CD4-positive, alpha-beta T cell treated with Interleukin-21 for 1 hour (primary cell): ENCODE data around the gene KLHL15.
"Not testable (repeated sequence)": the region's sequence is repeated elsewhere in the genome, so short reads cannot be mapped to it uniquely, and the experiment has no call there.

Experiments used
- DNase-seq: peaks from one replicate; pipeline ENCODE4 v3.0.0-alpha.2; 2020

The KLHL15 gene

GRCh38 chrX:24017674-24018073, 9.3 kb downstream of the KLHL15 start:
- no peak for DNase-seq

DNA sequence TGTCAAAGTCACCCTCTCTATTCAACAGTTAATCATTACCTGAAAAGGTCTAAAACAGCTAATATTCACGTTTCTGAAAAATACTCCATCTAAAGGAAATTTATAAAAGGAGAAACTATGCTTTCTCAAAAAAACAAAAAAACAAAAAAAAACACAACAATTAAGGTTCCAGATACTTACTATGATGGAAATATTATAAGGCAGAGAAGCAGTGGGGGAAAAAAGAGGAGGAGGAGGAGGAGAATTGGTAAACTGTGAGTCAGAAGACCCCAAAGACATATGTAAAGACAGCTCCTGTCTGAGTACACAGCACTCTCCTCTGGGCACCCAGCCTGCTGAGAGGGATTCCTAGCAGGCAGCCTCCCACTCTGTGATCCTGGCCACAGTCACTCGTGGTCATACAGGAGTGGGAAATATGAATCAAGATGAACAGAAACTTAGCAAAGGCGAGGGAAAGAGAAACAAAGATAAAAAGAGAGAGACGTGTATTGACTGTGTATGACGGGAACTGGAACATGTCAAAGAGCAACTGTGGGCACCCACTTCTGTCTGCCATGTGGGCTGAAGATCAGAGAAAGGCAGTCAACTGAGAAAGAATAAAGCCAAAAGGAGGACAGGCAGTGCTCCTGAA, 12.5 kb downstream of the KLHL15 start:
- DNase-seq = peak; percentile 38

DNA sequence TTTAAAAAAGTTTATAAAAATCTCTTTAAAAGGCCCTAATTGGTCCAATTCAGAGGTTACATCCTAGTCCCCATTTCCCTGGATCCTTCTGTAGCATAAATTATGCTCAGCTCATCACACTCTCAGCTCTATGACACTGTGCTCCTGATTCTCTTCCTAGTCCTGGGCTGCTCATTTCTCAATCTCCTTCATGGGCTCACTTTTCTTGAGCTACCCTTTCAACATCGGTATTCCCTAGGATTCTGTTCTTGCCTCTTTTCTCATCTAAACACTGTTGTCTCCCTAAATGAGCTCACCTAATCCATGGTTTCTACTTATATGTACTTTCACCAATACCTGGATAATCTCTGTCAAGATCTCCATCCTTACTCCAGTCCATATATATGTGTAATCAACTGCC, 14.7 kb downstream of the KLHL15 start:
- DNase-seq = no peak

DNA sequence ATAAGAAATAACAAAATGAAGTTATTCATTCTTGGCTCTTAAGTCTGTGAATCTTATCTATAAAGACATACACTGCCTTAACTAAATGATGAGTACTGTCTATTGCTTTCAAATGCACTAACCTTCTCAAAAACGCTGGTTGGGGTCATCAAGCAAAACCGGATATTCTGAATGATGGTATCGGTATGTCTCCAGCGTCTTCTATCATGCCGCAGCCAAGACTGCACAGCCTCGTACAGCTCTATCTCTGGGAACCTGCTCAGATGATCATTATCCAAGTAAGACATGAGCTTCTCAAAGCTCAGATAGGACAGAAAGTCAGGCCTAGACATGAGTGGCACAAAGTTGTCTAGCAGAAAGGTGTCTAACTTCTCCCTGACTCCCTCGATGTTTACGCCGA, 21.1 kb downstream of the KLHL15 start:
- no peak for DNase-seq

DNA sequence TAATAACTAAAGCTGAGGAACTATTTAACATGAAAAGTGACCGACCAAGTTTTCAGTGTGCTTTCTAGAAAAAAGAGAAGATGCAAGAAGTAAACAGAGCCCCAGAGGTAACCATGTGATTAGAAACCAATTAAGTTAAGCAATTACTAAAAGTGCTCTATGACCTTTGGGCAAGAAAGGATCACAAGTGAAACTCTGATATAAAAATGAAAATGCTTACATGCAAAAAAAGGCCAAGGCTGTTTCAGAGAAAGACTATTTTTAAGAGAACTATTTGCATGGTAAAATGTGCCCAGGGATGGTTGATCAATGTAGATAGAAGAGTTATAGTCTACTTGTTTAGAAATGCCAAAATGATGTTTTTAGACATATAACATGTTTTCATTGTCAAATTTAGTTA, 22.0 kb downstream of the KLHL15 start:
- no peak for DNase-seq

- DNase-seq = no peak
Measured at GRCh38 chrX:24002792-24003191, 24.2 kb downstream of the KLHL15 start.

DNA sequence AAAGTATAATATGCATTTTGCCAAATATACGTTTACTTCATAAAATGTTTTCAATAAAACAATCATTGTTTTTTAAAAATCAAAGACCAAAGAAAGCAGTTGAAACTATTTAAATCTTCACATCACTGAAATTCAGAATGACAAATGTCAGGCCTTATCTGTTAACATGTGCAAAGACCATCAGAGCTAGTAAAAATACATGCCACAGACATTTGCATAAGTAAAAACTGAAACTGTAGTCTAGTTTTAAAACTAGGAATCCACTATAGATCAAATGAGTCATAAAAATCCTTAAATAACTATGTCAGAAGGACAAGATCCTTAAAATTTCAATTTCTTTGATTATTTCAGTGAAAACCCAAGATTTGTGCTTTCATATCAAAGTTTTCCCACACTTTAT, 24.8 kb downstream of the KLHL15 start:
- no peak for DNase-seq

GRCh38 chrX:23999671-24000070, 27.3 kb downstream of the KLHL15 start:
- DNase-seq = no peak

- no peak for DNase-seq
Measured at GRCh38 chrX:23993012-23993633, 33.9 kb downstream of the KLHL15 start.

GRCh38 chrX:23992431-23992830, 34.6 kb downstream of the KLHL15 start:
- no peak for DNase-seq

- no peak for DNase-seq
Measured at GRCh38 chrX:23990455-23990854, 36.5 kb downstream of the KLHL15 start.

GRCh38 chrX:23989689-23990088, 37.3 kb downstream of the KLHL15 start:
- DNase-seq = no peak

DNA sequence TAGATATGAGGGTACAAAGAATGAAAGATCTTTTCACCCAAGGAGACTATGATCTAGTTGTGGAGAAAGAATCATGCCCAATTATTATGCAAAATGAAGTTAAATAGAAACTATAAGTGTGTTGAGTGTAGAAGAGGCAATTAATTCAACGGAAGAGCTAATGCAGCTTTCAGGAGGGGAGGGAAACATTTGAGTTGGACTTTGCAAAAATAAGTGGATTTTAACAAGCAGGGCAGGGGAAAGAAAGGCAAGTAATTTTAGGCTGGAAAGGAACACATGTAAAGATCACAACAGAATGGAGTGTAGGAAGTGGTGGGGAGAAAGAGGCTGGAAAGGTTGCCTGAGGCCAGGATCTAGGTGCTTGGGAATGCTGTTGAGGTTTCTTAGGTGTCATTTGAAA, 44.1 kb downstream of the KLHL15 start:
- DNase-seq = no peak

- DNase-seq = no peak
Measured at GRCh38 chrX:23981711-23982110, 45.3 kb downstream of the KLHL15 start.

- no peak for DNase-seq
Measured at GRCh38 chrX:23981222-23981621, 45.8 kb downstream of the KLHL15 start.

DNA sequence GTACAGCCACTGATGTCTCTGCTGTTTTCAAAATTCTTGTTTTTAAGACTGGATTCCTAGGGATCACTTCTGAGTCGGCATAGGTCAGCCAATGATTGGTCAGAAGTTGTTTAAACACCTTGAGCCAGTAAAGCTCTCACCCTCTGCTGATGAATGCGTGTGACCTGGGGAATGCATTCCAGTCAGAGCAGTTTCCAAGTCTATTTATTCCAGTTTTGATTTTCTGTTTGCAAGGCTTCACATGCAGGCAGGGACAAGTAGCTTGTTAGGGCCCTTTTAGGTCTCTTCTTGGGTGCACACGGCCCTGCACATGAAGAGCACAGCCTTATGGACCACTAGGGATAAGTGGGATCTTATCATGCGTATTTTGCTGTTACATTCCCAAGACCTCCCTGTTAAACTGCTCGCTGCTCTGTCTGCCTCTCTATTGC, 47.0 kb downstream of the KLHL15 start:
- no peak for DNase-seq

DNA sequence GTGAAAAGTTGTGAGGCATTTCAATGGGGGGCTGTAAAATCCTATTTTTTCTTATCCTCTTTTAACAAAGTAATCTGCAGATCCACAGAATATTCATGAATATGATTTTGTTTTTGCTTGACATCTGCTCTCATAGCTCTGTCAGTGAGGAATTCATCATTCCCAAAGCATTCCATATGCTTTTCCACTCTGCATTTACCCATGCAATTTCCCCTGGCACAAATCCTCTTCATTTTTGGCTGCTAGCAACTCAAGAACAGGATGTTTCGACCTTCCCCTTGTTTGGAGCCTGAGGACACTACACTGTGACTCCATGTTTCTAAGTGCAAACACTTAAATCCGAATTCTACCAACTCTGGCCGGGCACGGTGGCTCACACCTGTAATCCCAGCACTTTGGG, 48.5 kb downstream of the KLHL15 start:
- DNase-seq = no peak

GRCh38 chrX:23965630-23966029, 61.4 kb downstream of the KLHL15 start:
- DNase-seq = not testable (repeated sequence)

DNA sequence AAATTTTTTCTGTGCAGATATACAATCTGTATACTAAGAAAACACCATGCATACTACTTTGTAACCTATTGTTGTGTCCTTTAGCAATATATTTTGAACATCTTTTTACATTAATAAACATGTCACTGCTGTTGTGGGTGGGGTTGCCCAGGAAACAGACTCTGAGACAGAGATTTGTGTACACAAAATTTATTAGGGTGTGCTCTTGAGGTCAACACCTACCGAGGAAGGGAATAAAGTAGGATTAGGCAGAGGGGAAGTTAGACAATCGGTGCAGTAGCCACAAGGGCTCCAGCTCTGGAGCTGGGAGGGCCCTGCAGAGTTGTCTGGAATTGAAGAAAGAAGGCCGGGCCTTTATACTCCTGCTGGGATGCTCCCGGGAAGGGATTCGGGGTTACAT, 62.8 kb downstream of the KLHL15 start:
- no peak for DNase-seq

GRCh38 chrX:23959781-23960180, 67.2 kb downstream of the KLHL15 start:
- peak; percentile 9 for DNase-seq

DNA sequence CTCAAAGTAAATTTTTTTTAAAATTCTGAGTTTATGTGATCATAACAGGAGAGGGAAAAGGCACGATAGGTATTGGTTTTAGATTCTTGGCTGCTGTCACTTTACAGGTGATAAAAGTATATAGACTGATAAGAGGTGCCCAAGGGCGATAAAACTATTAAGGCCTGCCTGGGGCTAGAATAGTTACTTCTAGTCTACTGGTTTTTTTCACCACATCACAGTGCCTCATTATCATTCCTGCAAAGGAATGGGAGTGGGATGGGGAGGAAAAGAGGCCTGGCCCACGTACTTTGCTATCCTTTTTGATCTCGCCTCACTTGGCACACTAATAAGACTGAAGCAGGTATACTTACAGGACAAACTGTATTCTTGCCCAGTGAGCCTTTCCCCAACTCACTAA, 72.6 kb downstream of the KLHL15 start:
- DNase-seq = no peak

DNA sequence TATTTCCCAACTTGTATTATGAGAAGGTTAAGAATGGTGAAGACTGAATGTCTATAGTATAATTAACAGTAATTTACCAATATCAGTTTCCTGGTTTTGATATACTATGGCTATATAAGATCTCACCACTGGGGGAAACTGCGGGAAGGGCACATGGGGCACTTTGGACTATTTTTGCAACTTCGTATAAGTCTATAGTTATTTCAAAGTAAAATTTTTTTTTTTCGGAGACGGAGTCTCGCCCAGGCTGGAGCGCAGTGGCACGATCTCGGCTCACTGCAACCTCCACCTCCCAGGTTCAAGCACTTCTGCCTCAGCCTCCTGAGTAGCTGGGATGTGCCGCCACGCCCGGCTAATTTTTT, 73.1 kb downstream of the KLHL15 start:
- peak; percentile 33 for DNase-seq

GRCh38 chrX:23952984-23953907, 73.7 kb downstream of the KLHL15 start:
- DNase-seq = peak; percentile 71

DNA sequence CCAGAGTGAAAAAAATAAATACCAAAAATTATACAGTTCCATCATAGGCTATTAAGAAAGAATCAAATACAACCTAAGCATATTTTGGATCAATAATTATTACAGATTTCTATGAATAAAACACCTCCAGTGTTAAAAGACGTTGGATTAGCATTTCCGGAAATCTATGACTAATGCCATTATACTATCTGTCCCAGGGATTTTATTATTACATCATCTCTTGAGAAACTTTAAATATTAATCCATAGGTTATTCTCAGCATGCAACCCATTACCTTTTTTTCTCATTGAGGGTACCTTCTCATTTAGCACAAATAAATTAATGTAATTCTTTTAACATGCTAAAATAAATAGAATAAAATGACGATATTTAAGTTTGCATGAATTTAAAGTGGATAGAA, 74.6 kb downstream of the KLHL15 start:
- no peak for DNase-seq
